ENCODE data around the gene ASCC1. TPM values are rescaled to one million over a fixed set of nuclear protein-coding genes. Genes with fewer than 3 reads are reported as not detected.

Gene ASCC1
- total and polyA plus RNA-seq, 8 donors: 5.4 to 26.0 (median 16.0) TPM

- H3K9me3 ChIP-seq: no peaks in the 10 kb centered on the region
- intact Hi-C loops (cut with DNase I): no loop called here
- H3K36me3 ChIP-seq: no peaks in the 10 kb centered on the region
- FAIRE-seq: no peak
- no peaks in the 10 kb centered on the region for H3K27me3 ChIP-seq
- TF ChIP-seq CTCF (IDR thresholded peaks at IDR 0.05): no peak
- H3K4me3 ChIP-seq: no peak overlapping the region
- no peaks in the 10 kb centered on the region for H3K4me1 ChIP-seq
- no peak overlapping the region for H3K27ac ChIP-seq
- no peak for ATAC-seq
- peak in 1 of 6 donors; percentile 55 for DNase-seq
- WGBS, 2 donors: 78 to 84% methylated on average over 9 of the region's 9 CpGs
Measured at GRCh38 chr10:72063703-72064391, 152.2 kb downstream of the ASCC1 start.

DNA sequence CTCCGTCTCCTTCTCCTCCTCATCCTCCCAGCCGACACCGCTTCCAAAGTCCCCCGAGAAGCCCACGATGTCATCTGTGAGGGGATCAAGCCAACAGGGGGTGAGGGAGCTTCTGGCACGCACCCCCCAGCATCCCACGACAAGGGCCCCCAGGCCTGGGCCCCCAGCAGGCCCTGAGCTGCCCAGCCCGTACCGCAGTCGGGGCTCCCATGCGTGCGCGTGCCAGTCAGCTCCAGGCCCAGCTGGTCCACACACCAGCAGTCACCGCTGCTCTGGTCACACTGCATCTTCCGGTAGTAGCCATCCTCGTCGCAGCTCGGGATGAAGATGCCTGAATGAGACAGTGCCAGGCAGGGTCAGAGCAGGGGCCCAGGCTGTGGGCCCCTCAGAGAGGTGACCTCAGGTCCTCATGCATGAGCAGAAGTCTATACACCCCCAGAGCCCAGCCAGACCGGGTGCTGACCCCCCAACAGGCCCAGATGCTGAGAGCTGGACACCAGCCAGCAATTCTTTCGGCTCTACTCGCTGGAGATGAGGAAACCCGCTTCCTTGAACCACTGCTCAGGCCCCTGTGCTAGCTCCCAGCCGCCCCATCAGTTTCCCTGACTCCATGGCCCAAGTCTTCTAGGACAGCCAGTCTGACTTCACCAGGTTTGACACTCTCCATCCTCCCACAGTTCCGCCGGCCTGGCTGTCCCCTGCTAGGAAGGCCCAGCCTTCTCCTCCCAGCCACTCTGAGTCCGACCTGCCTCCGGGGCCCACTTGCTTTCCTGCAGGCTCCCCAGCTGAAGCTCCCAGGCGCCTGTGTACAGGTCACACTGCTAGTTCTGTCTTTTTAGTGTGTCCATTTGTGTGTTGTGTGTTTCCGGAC, 153.0 kb downstream of the ASCC1 start:
- DNase-seq (peak in 1 of 6 donors; percentile 72), FAIRE-seq (no peak), ATAC-seq (no peak)
- intact Hi-C loops (cut with DNase I): no loop called here
- H3K27me3 ChIP-seq: no peaks in the 10 kb centered on the region
- H3K27ac ChIP-seq: no peak overlapping the region
- WGBS, 2 donors: 95 to 97% methylated on average over 29 of the region's 29 CpGs
- no peaks in the 10 kb centered on the region for H3K4me1 ChIP-seq
- no peak for TF ChIP-seq CTCF (IDR thresholded peaks at IDR 0.05)
- no peak overlapping the region for H3K4me3 ChIP-seq
- H3K36me3 ChIP-seq: no peaks in the 10 kb centered on the region
- H3K9me3 ChIP-seq: no peaks in the 10 kb centered on the region

- peaks cover 0 to 6% (median 6%) of the 10 kb centered on the region in 3 donors for H3K4me1 ChIP-seq
- H3K27ac ChIP-seq: no peak overlapping the region
- H3K36me3 ChIP-seq: no peaks in the 10 kb centered on the region
- DNase-seq: no peak
- no peak for ATAC-seq
- no peak for FAIRE-seq
- no peaks in the 10 kb centered on the region for H3K9me3 ChIP-seq
- no peaks in the 10 kb centered on the region for H3K27me3 ChIP-seq
- H3K4me3 ChIP-seq: no peak overlapping the region
- no peak for TF ChIP-seq CTCF (IDR thresholded peaks at IDR 0.05)
- intact Hi-C loops (cut with DNase I): no loop called here
- 89 to 92% methylated on average over 10 of the region's 10 CpGs for WGBS, 2 donors
Measured at GRCh38 chr10:72062382-72062781, 153.7 kb downstream of the ASCC1 start.

- H3K27me3 ChIP-seq: no peaks in the 10 kb centered on the region
- no peak overlapping the region for H3K4me3 ChIP-seq
- WGBS, 2 donors: 86 to 94% methylated on average over 8 to 9 of the region's 9 CpGs
- ATAC-seq (no peak), FAIRE-seq (no peak), DNase-seq (peak in 1 of 6 donors; percentile 48)
- no peak overlapping the region for H3K27ac ChIP-seq
- H3K36me3 ChIP-seq: no peaks in the 10 kb centered on the region
- no peak for TF ChIP-seq CTCF (IDR thresholded peaks at IDR 0.05)
- H3K4me1 ChIP-seq: peaks cover 0 to 11% (median 9%) of the 10 kb centered on the region in 3 donors
- no peaks in the 10 kb centered on the region for H3K9me3 ChIP-seq
- intact Hi-C loops (cut with DNase I): no loop called here
Measured at GRCh38 chr10:72061930-72062329, 154.1 kb downstream of the ASCC1 start.

Data from pancreas (tissue), 10 donors.